HPDE6-E6E7 (cell line): ENCODE measurements around the gene RAB15.
"Not testable (repeated sequence)": the region's sequence is repeated elsewhere in the genome, so short reads cannot be mapped to it uniquely, and the experiment has no call there.

Experiments
- DNase-seq: peaks from one replicate; pipeline ENCODE4 v3.0.0; 2011; ENCODE audit warnings: missing footprints; ENCODE audit errors: extremely low spot score

RAB15 gene

DNA sequence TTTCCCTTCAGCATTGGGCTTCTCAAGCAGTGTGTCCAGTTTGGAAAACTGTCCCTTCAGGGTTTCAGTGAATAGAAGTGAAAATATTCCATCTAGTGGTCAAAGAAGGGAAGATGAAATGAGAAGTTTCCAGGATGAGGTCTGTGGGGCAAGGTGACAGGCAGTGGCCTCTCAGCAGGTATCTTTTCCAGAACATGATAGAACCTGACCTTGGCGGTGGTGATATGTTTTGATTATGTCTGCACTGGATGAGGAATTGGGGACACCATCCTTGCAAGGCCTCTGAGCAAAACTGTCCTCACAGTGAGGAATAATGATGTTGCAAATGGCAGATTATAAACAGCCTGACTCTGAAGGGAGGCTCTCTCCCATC lies 34.3 kb downstream of the RAB15 start:
- no peak for DNase-seq

GRCh38 chr14:64937171-64937820 lies 34.8 kb downstream of the RAB15 start:
- DNase-seq, result no peak

- DNase-seq, result no peak
These were observed 36.6 kb downstream of the RAB15 start for GRCh38 chr14:64935508-64935907.

DNA sequence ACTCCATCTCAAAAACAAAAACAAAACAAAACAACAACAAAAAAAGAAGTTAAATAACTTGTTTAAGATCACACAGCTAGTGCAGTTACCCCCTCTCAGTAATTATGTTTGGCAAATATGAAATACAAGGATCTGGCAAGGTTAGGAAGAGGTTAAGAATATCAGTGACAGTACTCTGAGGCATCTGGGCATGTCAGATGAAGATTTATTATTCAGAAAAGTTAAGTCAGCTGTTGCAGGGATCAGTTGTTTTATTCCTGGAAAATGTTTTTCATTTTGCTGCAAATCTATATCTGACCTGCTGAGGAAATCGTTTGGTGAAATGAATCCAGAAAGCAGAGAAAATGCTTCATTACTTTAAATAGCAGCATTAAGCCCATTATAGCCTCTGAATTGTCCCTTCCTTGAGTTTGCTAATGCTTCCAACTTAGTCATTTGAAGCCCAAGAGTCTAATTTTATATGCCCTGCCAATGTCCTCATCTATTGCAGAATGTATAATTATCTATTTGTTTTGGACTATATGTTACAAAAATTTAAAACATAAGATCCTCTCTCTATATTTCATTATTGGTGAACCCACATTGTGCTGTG lies 37.7 kb downstream of the RAB15 start:
- DNase-seq, result no peak

- DNase-seq, result no peak
These were observed 39.9 kb downstream of the RAB15 start for GRCh38 chr14:64932231-64932630.

GRCh38 chr14:64931123-64931522 lies 41.0 kb downstream of the RAB15 start:
- DNase-seq, result no peak

DNA sequence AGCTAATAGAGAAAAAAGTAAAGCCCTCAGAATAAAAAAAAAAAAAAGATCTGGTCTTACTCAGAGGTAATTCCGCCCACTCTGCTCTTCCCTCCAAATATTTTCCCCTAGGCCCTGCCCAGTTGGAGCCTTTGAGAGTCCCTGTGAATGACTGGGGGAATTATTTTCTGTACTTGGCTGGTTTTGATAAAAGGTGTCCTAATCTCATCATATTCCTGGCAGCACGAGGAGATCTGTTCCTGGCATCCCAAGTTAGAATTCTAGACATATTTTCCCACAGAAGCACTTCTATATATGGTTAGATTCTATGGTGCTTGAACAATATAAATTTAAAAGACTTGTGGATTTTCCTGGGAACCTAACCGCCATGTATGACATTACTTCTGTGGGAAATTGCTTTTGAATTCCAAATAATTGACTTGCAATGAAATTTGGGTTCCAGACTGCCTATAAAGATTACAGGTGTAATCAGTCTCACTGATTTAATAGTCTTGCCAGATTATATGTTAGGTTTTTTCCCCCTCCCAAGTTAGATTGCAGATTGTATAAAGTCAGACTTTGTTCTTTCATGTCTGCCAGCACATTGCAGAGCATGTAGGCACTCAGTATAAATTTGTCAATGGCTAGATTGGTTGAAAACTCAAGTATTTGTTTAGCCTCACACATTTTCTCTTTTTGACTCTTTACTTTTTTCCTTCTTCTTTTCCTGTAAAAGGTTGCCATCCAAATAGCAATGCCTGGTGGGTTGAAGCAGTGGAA lies 41.9 kb downstream of the RAB15 start:
- DNase-seq, result no peak

DNA sequence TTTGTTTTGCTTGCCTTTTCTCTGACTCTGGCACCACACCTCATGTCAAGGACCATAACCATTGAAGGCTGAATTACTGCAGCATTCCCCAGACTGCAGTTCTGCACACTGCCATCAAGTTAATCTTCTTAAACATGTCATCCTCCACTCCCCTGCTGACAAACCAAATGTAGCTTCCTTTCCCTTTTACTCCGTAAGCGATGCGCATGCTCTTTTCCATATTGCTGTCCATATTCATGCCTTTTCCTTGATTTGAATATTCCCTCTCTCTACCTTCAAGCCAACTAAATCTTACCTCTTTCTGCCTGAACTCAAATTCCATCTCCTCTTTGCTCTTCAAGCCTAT lies 43.1 kb downstream of the RAB15 start:
- no peak for DNase-seq

DNA sequence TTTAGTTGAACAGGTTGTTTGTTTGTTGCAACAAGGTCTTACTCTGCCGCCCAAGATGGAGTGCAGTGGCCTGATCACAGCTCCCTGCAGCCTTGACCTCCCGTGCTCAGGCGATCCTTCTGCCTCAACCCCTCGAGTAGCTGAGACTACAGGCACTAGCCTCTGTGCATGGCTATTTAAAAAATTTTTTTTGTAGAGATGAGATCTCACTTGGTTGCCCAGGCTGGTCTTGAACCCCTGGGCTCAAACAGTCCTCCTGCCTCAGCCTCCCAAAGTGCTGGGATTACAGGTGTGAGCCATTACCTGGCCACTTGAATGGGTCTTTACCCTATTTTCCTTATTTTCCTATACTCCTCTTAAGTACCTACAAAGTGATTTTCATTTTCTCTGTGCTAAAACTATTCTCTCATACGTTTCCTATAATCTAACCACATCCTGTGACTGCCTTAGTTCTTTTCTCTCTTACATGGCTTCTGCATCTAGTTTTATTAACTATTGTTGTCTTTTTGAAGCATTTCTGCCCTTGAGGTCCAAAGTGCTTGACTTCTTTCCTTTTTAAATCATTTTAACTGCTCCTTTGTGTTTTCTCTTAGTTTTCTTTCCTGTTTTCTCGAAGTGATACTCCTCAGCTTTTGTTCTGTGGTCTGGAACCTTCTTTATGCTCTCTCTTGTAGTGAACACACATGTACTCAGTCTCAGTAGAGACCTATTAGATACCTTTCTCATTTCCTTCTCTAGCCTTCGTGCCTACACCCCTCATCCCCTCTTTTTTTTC lies 43.7 kb downstream of the RAB15 start:
- no peak for DNase-seq

DNA sequence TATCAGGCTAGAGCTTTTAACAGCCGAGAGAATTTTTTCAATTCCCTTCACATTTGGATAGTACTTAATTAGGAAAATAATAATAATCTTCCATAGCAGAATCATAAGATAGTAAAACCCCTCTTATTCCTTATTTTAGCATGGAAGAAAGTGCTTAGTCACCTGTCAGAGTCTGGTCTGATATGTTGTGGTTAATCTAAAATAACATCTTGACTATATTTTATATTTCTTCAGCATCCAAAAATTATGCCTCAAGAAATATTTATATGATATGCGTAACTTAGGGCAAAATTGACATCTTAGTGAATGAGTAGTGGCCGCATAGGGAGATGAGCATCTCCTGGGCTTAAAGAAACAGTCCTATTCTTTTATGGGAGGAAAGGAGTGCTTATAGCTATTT lies 45.1 kb downstream of the RAB15 start:
- no peak for DNase-seq

GRCh38 chr14:64926398-64926995 lies 45.6 kb downstream of the RAB15 start:
- no peak for DNase-seq

GRCh38 chr14:64923015-64923414 lies 49.1 kb downstream of the RAB15 start:
- DNase-seq, result no peak

DNA sequence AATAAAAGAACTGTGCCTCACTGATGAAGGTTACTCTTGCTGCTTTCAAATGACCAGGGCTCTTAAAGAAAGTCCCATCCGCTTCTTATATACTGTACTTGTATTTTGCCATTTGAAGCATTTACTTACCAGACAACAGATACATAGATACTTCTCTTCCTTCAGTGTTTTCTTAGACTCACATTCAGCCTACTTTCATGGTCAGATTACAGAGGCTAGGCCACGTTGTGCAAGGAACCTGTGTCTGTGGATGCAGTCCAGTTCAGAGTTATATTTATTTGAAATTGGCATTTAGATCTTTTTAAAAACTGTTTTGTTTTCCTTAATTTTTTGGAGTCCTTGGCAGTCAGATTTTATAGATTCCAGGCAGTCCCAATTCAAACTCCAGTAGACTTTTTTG lies 51.7 kb downstream of the RAB15 start:
- DNase-seq, result no peak

DNA sequence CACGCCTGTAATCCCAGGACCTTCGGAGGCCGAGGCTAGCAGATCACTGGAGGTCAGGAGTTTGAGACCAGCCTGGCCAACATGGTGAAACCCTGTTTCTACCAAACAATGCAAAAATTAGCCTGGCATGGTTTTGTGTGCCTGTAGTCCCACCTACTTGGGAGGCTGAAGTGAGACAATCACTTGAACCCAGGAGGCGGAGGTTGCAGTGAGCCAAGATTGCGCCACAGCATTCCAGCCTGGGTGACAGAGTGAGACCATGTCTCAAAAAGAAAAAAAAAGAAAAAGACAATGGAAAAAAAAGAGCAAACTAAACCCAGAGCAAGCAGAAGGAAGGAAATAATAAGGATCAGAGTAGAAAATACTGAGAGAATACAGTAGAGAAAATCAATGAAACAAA lies 52.5 kb downstream of the RAB15 start:
- no peak for DNase-seq

- DNase-seq, result no peak
These were observed 52.9 kb downstream of the RAB15 start for GRCh38 chr14:64919215-64919614.

DNA sequence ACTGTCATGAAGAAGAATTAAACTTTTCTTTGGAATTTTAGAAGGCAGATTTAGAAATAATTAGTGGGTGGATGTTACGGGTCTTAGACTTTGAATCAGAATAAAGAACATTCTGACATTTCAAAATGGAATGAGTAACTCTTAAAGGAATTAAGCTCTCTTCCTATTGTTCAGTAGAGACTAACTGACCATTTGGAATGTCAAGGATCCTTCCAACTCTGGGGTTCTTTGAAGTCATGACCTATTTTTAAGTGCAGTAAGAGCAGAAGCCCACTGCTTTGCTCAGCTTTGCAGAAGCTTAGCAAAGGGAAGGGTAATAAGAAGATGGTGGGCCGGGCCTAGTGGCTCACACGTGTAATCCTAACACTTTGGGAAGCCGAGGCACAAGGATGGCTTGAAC lies 53.9 kb downstream of the RAB15 start:
- DNase-seq, result no peak

GRCh38 chr14:64915797-64916196 lies 56.3 kb downstream of the RAB15 start:
- DNase-seq, result no peak

DNA sequence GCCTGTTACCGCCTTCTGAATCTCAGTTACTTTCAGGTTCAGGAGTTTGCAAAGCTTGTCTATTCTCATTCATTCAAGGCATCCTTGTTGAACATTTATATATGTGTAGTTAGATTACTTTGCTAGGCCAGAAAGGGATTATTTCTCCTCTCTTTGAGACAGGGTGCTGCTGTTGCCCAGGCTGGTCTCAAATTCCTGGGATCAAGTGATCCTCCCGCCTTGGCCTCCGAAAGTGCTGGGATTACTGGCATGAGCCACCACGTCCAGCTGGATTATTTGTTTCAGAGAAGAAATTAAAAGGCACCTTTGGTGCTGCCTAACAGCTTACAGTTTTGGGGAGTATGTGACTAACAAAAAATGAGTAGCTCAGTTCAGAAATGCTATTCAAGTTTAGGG lies 57.1 kb downstream of the RAB15 start:
- no peak for DNase-seq

- DNase-seq, result peak; percentile 98
These were observed 57.7 kb downstream of the RAB15 start, which contains the start of gene CHURC1 for GRCh38 chr14:64914237-64915028. Gene CHURC1 (plus strand): TSS chr14:64914455. CDS start chr14:64914496, 41 bp downstream.

GRCh38 chr14:64913477-64913876 lies 58.7 kb downstream of the RAB15 start:
- DNase-seq, result not testable (repeated sequence)

GRCh38 chr14:64912261-64912660 lies 59.9 kb downstream of the RAB15 start:
- DNase-seq, result no peak
